B cell (primary cell): ENCODE data around the gene ZNF831.

Source experiments
- CTCF ChIP-seq: fragments of 200-600 bp; IDR thresholded peaks from one replicate; pipeline ENCODE4 v1.8.0; 2022; ENCODE audit warnings: antibody characterized with exemption, mild to moderate bottlenecking
- EZH2 ChIP-seq: IDR thresholded peaks from 2 replicates; pipeline ENCODE4 v1.6.1; 2012; ENCODE audit warnings: borderline replicate concordance, low read depth, mild to moderate bottlenecking, moderate library complexity, low read length; ENCODE audit not compliant: insufficient read depth, poor library complexity, severe bottlenecking

- no peak for TF ChIP-seq CTCF
- TF ChIP-seq EZH2: no peak
These were observed 16.6 kb upstream of the ZNF831 start for GRCh38 chr20:59146780-59147565.
